ENCODE results near the gene SMIM15.

- TF ChIP-seq, protein P1, sequence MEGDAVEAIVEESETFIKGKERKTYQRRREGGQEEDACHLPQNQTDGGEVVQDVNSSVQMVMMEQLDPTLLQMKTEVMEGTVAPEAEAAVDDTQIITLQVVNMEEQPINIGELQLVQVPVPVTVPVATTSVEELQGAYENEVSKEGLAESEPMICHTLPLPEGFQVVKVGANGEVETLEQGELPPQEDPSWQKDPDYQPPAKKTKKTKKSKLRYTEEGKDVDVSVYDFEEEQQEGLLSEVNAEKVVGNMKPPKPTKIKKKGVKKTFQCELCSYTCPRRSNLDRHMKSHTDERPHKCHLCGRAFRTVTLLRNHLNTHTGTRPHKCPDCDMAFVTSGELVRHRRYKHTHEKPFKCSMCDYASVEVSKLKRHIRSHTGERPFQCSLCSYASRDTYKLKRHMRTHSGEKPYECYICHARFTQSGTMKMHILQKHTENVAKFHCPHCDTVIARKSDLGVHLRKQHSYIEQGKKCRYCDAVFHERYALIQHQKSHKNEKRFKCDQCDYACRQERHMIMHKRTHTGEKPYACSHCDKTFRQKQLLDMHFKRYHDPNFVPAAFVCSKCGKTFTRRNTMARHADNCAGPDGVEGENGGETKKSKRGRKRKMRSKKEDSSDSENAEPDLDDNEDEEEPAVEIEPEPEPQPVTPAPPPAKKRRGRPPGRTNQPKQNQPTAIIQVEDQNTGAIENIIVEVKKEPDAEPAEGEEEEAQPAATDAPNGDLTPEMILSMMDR (IDR thresholded peaks at IDR 0.05 in 4 of 5, conservative IDR thresholded peaks at IDR 0.05 in 1 of 5), result no peak
- no peak for TF ChIP-seq POLR2A (IDR thresholded peaks at IDR 0.05)
These were observed 19.9 kb downstream of the SMIM15 start for GRCh38 chr5:61142391-61142790.
